WTC11 (cell line): ENCODE measurements around the gene ZNF808.

Experiments
- ATF1 ChIP-seq: sonication (generic); formaldehyde crosslinking; IDR thresholded peaks from 2 replicates; pipeline ENCODE4 v1.8.1; 2023; ENCODE audit warnings: mild to moderate bottlenecking, moderate library complexity, missing genetic modification reagents
- CTCF ChIP-seq: fragments of 200-600 bp; IDR thresholded peaks from 2 replicates; pipeline ENCODE4 v1.8.0; 2022; ENCODE audit warnings: antibody characterized with exemption
- E2F4 ChIP-seq: sonication (generic); formaldehyde crosslinking; IDR thresholded peaks from 2 replicates; pipeline ENCODE4 v1.8.1; 2022; ENCODE audit warnings: low read depth, mild to moderate bottlenecking, moderate library complexity, missing genetic modification reagents, borderline replicate concordance
- ELF4 ChIP-seq: sonication (generic); formaldehyde crosslinking; IDR thresholded peaks from 2 replicates; pipeline ENCODE4 v1.8.1; 2022; ENCODE audit warnings: low read depth, mild to moderate bottlenecking, moderate library complexity, missing genetic modification reagents
- ESRRA ChIP-seq: sonication (generic); formaldehyde crosslinking; IDR thresholded peaks from 2 replicates; pipeline ENCODE4 v1.8.1; 2022; ENCODE audit warnings: mild to moderate bottlenecking, missing genetic modification reagents, borderline replicate concordance
- FOXK1 ChIP-seq: sonication (generic); formaldehyde crosslinking; IDR thresholded peaks from 2 replicates; pipeline ENCODE4 v1.8.0; 2022; ENCODE audit warnings: mild to moderate bottlenecking, moderate library complexity, missing genetic modification reagents
- HMGXB4 ChIP-seq: sonication (generic); formaldehyde crosslinking; IDR thresholded peaks from 2 replicates; pipeline ENCODE4 v1.8.1; 2023; ENCODE audit warnings: mild to moderate bottlenecking, moderate library complexity, missing genetic modification reagents
- KAT7 ChIP-seq: sonication (generic); formaldehyde crosslinking; IDR thresholded peaks from 2 replicates; pipeline ENCODE4 v1.8.1; 2023; ENCODE audit warnings: missing genetic modification reagents, mild to moderate bottlenecking, borderline replicate concordance
- MXD4 ChIP-seq: fragments of 250-450 bp; sonication (Bioruptor Pico); IDR thresholded peaks from 2 replicates; pipeline ENCODE4 v1.8.0; 2021; ENCODE audit warnings: mild to moderate bottlenecking, moderate library complexity, borderline replicate concordance
- PRRX2 ChIP-seq: fragments of 250-450 bp; sonication (Bioruptor Pico); IDR thresholded peaks from 2 replicates; pipeline ENCODE4 v1.8.0; 2021; ENCODE audit warnings: mild to moderate bottlenecking
- SP1 ChIP-seq: sonication (generic); formaldehyde crosslinking; conservative IDR thresholded peaks from 2 replicates; pipeline ENCODE4 v1.8.1; 2022; ENCODE audit warnings: missing genetic modification reagents
- USF2 ChIP-seq: sonication (generic); formaldehyde crosslinking; IDR thresholded peaks from 2 replicates; pipeline ENCODE4 v1.8.1; 2023; ENCODE audit warnings: mild to moderate bottlenecking, missing genetic modification reagents, moderate library complexity
- ZNF671 ChIP-seq: fragments of 250-450 bp; sonication (Bioruptor Pico); IDR thresholded peaks from 2 replicates; pipeline ENCODE4 v1.8.0; 2021; ENCODE audit warnings: mild to moderate bottlenecking

GRCh38 chr19:52566588-52566987 lies 39.1 kb downstream of the ZNF808 start:
- TF ChIP-seq HMGXB4 (CRISPR knock-in tag) (no peak), CTCF (no peak), FOXK1 (CRISPR knock-in tag) (no peak), E2F4 (no peak), MXD4 (CRISPR knock-in tag) (no peak), ATF1 (CRISPR knock-in tag) (no peak), KAT7 (no peak), ELF4 (CRISPR knock-in tag) (no peak), ZNF671 (CRISPR knock-in tag) (no peak), PRRX2 (CRISPR knock-in tag) (no peak), ESRRA (CRISPR knock-in tag) (no peak), USF2 (no peak), SP1 (CRISPR knock-in tag) (no peak)
